Activated CD8-positive, alpha-beta T cell treated with anti-CD3 and anti-CD28 coated beads for 36 hours (primary cell): ENCODE data around the gene DNASE1L2. TPM values are rescaled to one million over a fixed set of nuclear protein-coding genes. Genes with fewer than 3 reads are reported as not detected.

Source experiments
- ATAC-seq: fragments of 200-7000 bp; cut with Tn5 transposase; one replicate; pipeline ENCODE4 v1.10.0; 2021; ENCODE audit warnings: mild to moderate bottlenecking, moderate library complexity
- CTCF ChIA-PET: fragments of 350-600 bp; sonication (Branson Sonifier 250); formaldehyde crosslinking; loops from one replicate; lab custom pipeline; 2021; ENCODE audit warnings: antibody characterized with exemption; lab: Charles Lee
- POLR2A ChIA-PET: fragments of 350-600 bp; sonication (Branson Sonifier 250); formaldehyde crosslinking; loops from one replicate; lab custom pipeline; 2021; ENCODE audit warnings: antibody characterized with exemption; lab: Charles Lee
- DNase-seq: peaks from one replicate; pipeline ENCODE4 v3.0.0-alpha.2; 2020
- H3K27ac Mint-ChIP-seq: one replicate; pipeline ENCODE4 v1.8.0; 2021; ENCODE audit warnings: mild to moderate bottlenecking, mixed read lengths
- H3K27me3 Mint-ChIP-seq: one replicate; pipeline ENCODE4 v1.8.0; 2021; ENCODE audit warnings: mixed read lengths
- H3K36me3 Mint-ChIP-seq: one replicate; pipeline ENCODE4 v1.8.0; 2021; ENCODE audit warnings: low read depth, mixed read lengths
- H3K4me1 Mint-ChIP-seq: one replicate; pipeline ENCODE4 v1.8.0; 2021; ENCODE audit warnings: low read depth, mixed read lengths
- H3K4me3 Mint-ChIP-seq: one replicate; pipeline ENCODE4 v1.8.0; 2021; ENCODE audit warnings: mild to moderate bottlenecking, moderate library complexity, mixed read lengths
- H3K9me3 Mint-ChIP-seq: one replicate; pipeline ENCODE4 v1.8.0; 2021; ENCODE audit warnings: mixed read lengths
- intact Hi-C: fragments of 100-400 bp; cut with micrococcal nuclease; formaldehyde crosslinking; loops from one replicate; pipeline ENCODE4 v1.10.0; 2022
- total RNA-seq, 2 experiments: library from RNA; stranded (reverse); gene quantifications; one replicate each; pipeline ENCODE4 v1.2.3, GENCODE V29; 2021
- TF ChIP-seq, protein P1 (sequence below): fragments of 200-600 bp; IDR thresholded peaks from one replicate; pipeline ENCODE4 v1.8.0; 2022; ENCODE audit warnings: antibody characterized with exemption, mild to moderate bottlenecking

Gene DNASE1L2
- total RNA-seq, 2 experiments from 2014 or later, result 0.32 to 0.51 TPM

DNA sequence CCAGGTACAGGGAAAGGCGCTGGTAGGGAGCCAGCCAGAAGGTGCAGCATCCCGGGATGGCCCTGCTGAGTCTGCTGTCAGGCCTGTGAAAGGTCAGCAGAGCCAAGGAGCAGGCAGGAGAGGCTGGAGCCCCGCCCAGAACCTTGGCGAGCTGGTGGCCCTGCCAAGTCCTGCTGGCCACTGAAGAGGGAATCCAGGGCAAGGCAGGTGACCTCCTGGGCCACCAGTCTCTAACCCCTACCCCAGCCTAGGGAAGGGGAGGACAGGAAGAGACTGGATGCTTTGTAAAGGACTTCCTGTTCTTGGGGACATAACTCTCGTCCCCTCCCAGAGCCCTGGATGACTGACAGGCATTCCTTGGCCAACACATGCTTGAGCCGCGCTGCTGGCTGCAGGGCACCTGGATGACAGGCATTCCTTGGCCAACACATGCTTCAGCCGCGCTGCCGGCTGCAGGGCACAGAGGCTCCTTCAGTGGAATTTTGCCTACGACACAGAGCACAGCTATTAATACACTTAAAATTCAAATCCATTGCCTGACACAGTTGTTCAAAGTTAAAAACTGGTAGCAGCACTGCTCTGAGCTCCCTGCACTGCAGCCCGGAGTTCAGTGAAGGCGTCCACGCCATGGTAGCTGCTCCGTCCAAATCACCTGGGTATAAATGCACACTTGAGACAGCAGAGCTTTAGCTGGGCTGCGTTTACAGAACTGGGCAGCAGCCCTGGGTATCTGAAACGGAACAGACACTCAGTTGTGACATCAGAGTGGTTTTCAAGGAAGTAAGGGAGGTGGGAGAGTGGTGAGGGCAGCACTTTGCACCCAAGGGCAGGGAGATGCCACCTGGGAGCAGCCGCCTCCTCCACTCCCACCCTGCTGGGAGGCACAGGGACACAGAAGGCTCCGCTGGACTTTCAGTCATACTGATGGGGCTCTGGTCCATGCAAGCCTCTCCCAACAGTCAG is 23.6 kb upstream of the DNASE1L2 start:
- POLR2A ChIA-PET, result interaction anchor here (10.2 kb wide), 1 partner anchor 58 kb away, joined by 95 read pairs; the partner anchor contains the start of gene TRAF7
- TF ChIP-seq, protein P1, sequence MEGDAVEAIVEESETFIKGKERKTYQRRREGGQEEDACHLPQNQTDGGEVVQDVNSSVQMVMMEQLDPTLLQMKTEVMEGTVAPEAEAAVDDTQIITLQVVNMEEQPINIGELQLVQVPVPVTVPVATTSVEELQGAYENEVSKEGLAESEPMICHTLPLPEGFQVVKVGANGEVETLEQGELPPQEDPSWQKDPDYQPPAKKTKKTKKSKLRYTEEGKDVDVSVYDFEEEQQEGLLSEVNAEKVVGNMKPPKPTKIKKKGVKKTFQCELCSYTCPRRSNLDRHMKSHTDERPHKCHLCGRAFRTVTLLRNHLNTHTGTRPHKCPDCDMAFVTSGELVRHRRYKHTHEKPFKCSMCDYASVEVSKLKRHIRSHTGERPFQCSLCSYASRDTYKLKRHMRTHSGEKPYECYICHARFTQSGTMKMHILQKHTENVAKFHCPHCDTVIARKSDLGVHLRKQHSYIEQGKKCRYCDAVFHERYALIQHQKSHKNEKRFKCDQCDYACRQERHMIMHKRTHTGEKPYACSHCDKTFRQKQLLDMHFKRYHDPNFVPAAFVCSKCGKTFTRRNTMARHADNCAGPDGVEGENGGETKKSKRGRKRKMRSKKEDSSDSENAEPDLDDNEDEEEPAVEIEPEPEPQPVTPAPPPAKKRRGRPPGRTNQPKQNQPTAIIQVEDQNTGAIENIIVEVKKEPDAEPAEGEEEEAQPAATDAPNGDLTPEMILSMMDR, result no peak
- H3K4me1 Mint-ChIP-seq, result peaks cover 22% of the 10 kb centered on the region
- intact Hi-C loops, result no loop called here
- CTCF ChIA-PET, result no interaction called here
- DNase-seq (no peak), ATAC-seq (no peak)
- H3K36me3 Mint-ChIP-seq, result peaks cover 41% of the 10 kb centered on the region
- H3K9me3 Mint-ChIP-seq, result no peaks in the 10 kb centered on the region
- H3K4me3 Mint-ChIP-seq, result peak overlapping the region; percentile 84
- peak overlapping the region; percentile 25 for H3K27ac Mint-ChIP-seq
- H3K27me3 Mint-ChIP-seq, result no peaks in the 10 kb centered on the region

DNA sequence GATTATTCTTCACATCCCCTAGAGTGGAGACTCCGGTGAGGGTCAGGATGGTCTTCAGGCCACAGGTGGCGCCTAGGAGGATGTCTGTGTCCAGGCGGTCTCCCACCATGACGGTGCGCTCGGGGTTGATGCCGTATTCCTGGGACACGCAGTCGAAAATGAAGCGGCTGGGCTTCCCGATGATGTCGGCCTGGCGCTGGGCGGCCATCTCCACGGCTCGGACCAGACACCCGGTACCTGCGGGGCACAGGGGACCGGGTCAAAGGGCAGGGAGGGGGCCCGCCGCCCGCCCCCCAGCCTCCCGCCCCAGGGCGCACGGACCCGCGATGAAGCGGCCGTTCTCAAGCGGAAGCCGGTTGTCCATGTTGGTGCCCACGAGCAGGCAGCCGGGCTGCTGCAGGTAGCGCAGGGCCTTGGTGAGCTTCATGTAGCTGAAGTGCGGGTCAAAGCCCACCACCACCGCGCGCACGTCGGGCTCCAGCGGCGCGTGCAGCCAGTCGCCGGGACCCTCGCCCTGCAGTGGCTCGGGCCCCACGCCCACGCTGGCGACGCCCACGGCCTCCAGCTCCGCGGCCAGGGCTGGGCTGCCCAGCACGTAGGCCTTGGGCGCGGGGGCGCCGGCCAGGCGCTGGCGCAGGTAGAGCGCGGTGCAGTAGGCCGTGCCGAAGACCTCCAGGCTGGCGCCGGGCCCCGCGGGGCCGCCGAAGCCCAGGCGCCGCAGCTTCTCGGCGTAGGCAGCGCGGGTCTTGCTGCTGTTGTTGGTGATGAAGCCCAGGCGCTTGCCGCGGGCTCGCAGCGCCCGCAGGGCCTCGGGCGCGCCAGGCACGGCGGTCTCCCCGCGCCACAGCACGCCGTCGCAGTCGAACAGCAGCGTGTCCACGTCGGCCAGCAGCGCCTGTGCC is 22.2 kb upstream of the DNASE1L2 start:
- peaks cover 21% of the 10 kb centered on the region for H3K4me1 Mint-ChIP-seq
- no peaks in the 10 kb centered on the region for H3K9me3 Mint-ChIP-seq
- intact Hi-C loops, result no loop called here
- DNase-seq, result no peak
- POLR2A ChIA-PET, result interaction anchor here (0.6 to 2.6 kb wide), 6 partner anchors 9 to 61 kb away, joined by 3 to 17 read pairs (median 6); partner anchors contain the start of genes MLST8 and TRAF7
- ATAC-seq, result no peak
- peaks cover 31% of the 10 kb centered on the region for H3K36me3 Mint-ChIP-seq
- TF ChIP-seq, protein P1, result no peak
- H3K27ac Mint-ChIP-seq, result no peak overlapping the region
- CTCF ChIA-PET, result interaction anchor here (1.0 to 1.4 kb wide), 3 partner anchors 8 to 61 kb away, joined by 3 to 5 read pairs (median 3); partner anchors contain the start of genes MLST8 and TRAF7
- H3K27me3 Mint-ChIP-seq, result no peaks in the 10 kb centered on the region
- H3K4me3 Mint-ChIP-seq, result peak overlapping the region; percentile 84

DNA sequence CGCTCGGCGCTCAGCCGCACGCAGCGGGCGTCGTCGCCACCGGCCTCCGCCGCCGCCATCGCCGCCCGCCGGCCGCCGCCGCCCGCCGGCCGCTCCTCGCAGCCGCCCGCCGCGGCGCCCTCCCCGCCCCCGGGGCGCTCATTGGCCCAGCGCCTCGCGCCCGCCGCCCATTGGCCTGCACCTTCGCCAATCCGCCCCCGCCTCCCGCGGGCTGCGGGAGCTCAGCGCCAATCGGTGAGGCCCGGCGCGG is 21.6 kb upstream of the DNASE1L2 start, which contains the start of gene PGP:
Gene PGP (minus strand): TSS at position 122 of the 250 bp plus-strand sequence. CDS start 63 bp downstream, at position 59.
- Mint-ChIP-seq H3K27ac (peak within 1 kb of the TSS; percentile 94), H3K9me3 (no peaks in the 10 kb centered on the region), H3K4me3 (peak within 1 kb of the TSS; percentile 92), H3K4me1 (peaks cover 21% of the 10 kb centered on the region), H3K27me3 (no peaks in the 10 kb centered on the region), H3K36me3 (peaks cover 29% of the 10 kb centered on the region)
- intact Hi-C loops, result no loop called here
- DNase-seq, result no peak
- ATAC-seq, result no peak
- POLR2A ChIA-PET, result interaction anchor here (1.0 to 2.6 kb wide), 6 partner anchors 9 to 223 kb away, joined by 3 to 17 read pairs (median 6); partner anchors contain the start of genes MLST8 and TRAF7
- CTCF ChIA-PET, result interaction anchor here (1.0 to 1.5 kb wide), 4 partner anchors 9 to 62 kb away, joined by 3 to 5 read pairs (median 4); partner anchors contain the start of genes MLST8 and TRAF7
- TF ChIP-seq, protein P1, result no peak

DNA sequence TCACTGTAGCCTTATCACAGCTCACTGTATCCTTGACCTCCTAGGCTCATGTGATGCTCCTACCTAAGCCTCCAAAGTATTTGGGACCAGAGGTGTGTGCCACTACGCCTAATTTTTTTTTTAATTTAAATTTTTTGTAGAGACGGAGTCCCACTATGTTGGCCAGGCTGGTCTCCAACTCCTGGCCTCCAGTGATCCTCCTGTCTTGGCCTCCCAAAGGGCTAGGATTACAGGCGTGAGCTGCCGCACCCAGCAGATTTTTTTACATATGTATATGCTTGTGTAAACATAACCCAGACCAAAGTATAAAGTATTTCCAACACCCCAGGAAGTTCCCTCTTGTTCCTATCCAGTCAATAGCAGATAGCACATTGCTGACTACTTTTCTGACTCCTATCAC is 19.9 kb upstream of the DNASE1L2 start:
- H3K27ac Mint-ChIP-seq, result peak overlapping the region; percentile 36
- ATAC-seq (no peak), DNase-seq (no peak)
- CTCF ChIA-PET, result interaction anchor here (1.1 to 1.5 kb wide), 2 partner anchors 22 to 34 kb away, joined by 4 to 5 read pairs; no protein-coding TSS in a partner anchor
- peak overlapping the region; percentile 92 for H3K4me3 Mint-ChIP-seq
- H3K4me1 Mint-ChIP-seq, result peaks cover 21% of the 10 kb centered on the region
- TF ChIP-seq, protein P1, result no peak
- POLR2A ChIA-PET, result interaction anchor here (1.2 to 2.6 kb wide), 5 partner anchors 10 to 252 kb away, joined by 3 to 17 read pairs (median 6); partner anchors contain the start of genes MLST8, RPS2 and TRAF7
- H3K9me3 Mint-ChIP-seq, result no peaks in the 10 kb centered on the region
- intact Hi-C loops, result no loop called here
- peaks cover 29% of the 10 kb centered on the region for H3K36me3 Mint-ChIP-seq
- H3K27me3 Mint-ChIP-seq, result no peaks in the 10 kb centered on the region
